Upper lobe of left lung (tissue), 6 donors: Measurements from ENCODE around the gene ERICH4. TPM values are rescaled to one million over a fixed set of nuclear protein-coding genes. Genes with fewer than 3 reads are reported as not detected.

ENCODE experiments used
- ATAC-seq, 2 donors: fragments of 200-7000 bp; cut with Tn5 transposase; one replicate each; pipeline ENCODE4 v1.9.1; 2022; ENCODE audit warnings: mild to moderate bottlenecking in 2 of 2, moderate library complexity in 2 of 2; ENCODE audit not compliant: low FRiP score in 2 of 2
- DNase-seq, 2 donors: peaks; one replicate each; pipeline ENCODE4 v3.0.0-alpha.2; 2019 to 2020
- H3K27ac ChIP-seq, 4 donors: fragments of 200-600 bp; sonication (generic); one replicate each; pipeline ENCODE4 v1.5.1; 2016 to 2019
- H3K27me3 ChIP-seq, 4 donors: fragments of 200-600 bp; sonication (generic); one replicate each; pipeline ENCODE4 v1.5.1; 2017 to 2019
- H3K36me3 ChIP-seq, 4 donors: fragments of 200-600 bp; sonication (generic); one replicate each; pipeline ENCODE4 v1.5.1; 2016 to 2019
- H3K4me1 ChIP-seq, 4 donors: fragments of 200-600 bp; sonication (generic); one replicate each; pipeline ENCODE4 v1.5.1; 2018 to 2019
- H3K4me3 ChIP-seq, 4 donors: fragments of 200-600 bp; sonication (generic); one replicate each; pipeline ENCODE4 v1.5.1; 2017 to 2019; ENCODE audit warnings: mild to moderate bottlenecking in 2 of 4, moderate library complexity in 1 of 4
- H3K9me3 ChIP-seq, 4 donors: fragments of 200-600 bp; sonication (generic); one replicate each; pipeline ENCODE4 v1.5.1; 2018 to 2019
- EP300 ChIP-seq, 4 donors: sonication (generic); formaldehyde crosslinking; IDR thresholded peaks; one replicate each; pipeline ENCODE4 v1.5.1; 2017; ENCODE audit warnings: antibody characterized with exemption in 4 of 4, control low read depth in 2 of 4
- POLR2A ChIP-seq, 4 donors: fragments of 450-650 bp; IDR thresholded peaks; one replicate each; pipeline ENCODE4 v1.5.1; 2016 to 2017; ENCODE audit warnings: antibody characterized with exemption in 4 of 4, mild to moderate bottlenecking in 2 of 4
- POLR2AphosphoS5 ChIP-seq, 2 donors: sonication (generic); formaldehyde crosslinking; IDR thresholded peaks; one replicate each; pipeline ENCODE4 v1.5.1; 2017; ENCODE audit warnings: antibody characterized with exemption in 2 of 2
- WGBS, 2 donors: methylation state at CpG; one replicate each; pipeline ENCODE4 v1.1.5; 2017 to 2018; 5-methylcytosine and 5-hydroxymethylcytosine counted together
- total RNA-seq, 6 donors: library from RNA; depleted of rRNA in 4 of 6; stranded (reverse); fragments of >200 nt in 4 of 6; gene quantifications; one replicate each; pipeline versions ENCODE4 v1.1.0 to v1.2.1, GENCODE V29; 2016 to 2021
- TF ChIP-seq, protein P1 (sequence below), 6 experiments: fragments of 450-650 bp in 4 of 6; fragments of 200-600 bp in 2 of 6; sonication (generic) in 2 of 6; IDR thresholded peaks; one replicate each; pipeline ENCODE4 v1.5.1; 2016 to 2019; ENCODE audit warnings: antibody characterized with exemption in 6 of 6
- donor health status: DM: no; HTN: no; CAD: no; lungs with moderate emphysema.
- donor health status: DM: no; HTN: yes; CAD: no; lungs with severe emphysema.

The ERICH4 gene
- total RNA-seq, 6 donors from 2014 or later: not detected

DNA sequence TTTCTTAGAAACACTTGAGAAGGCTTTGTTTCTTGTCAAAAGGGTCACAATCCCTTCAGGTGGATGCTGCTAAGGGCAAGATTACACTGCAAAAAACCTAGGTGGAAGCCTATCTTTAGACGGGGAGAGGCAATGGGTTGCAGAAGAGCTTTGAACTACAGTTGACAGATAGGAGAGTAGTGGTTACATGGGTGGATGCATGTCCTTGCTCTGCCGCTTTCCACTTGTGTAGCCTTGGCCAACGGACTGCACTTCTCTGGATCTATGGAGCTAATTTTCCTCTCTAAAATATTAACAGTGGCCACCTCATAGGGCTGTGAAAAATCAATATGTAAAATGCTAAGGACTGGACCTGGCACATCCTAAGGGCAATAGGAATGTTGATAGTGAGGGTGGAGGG lies 44.4 kb upstream of the ERICH4 start:
- ATAC-seq (no peak), DNase-seq (no peak)
- H3K4me1 ChIP-seq: peaks cover 27 to 52% (median 32%) of the 10 kb centered on the region in 4 donors
- H3K27me3 ChIP-seq: no peaks in the 10 kb centered on the region
- H3K27ac ChIP-seq: peak overlapping the region in 1 of 4 donors; percentile 94
- H3K4me3 ChIP-seq: peak overlapping the region in 3 of 4 donors; percentile 95 to 100 (median 99)
- H3K9me3 ChIP-seq: no peaks in the 10 kb centered on the region
- peaks cover 0 to 14% (median 2%) of the 10 kb centered on the region in 4 donors for H3K36me3 ChIP-seq
- 49 to 62% methylated on average over 3 of the region's 3 CpGs for WGBS, 2 donors
- TF ChIP-seq EP300 (IDR thresholded peaks at IDR 0.05) (no peak), POLR2AphosphoS5 (IDR thresholded peaks at IDR 0.05) (no peak), POLR2A (IDR thresholded peaks at IDR 0.05) (no peak)
- TF ChIP-seq, protein P1, sequence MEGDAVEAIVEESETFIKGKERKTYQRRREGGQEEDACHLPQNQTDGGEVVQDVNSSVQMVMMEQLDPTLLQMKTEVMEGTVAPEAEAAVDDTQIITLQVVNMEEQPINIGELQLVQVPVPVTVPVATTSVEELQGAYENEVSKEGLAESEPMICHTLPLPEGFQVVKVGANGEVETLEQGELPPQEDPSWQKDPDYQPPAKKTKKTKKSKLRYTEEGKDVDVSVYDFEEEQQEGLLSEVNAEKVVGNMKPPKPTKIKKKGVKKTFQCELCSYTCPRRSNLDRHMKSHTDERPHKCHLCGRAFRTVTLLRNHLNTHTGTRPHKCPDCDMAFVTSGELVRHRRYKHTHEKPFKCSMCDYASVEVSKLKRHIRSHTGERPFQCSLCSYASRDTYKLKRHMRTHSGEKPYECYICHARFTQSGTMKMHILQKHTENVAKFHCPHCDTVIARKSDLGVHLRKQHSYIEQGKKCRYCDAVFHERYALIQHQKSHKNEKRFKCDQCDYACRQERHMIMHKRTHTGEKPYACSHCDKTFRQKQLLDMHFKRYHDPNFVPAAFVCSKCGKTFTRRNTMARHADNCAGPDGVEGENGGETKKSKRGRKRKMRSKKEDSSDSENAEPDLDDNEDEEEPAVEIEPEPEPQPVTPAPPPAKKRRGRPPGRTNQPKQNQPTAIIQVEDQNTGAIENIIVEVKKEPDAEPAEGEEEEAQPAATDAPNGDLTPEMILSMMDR (IDR thresholded peaks at IDR 0.05): no peak

DNA sequence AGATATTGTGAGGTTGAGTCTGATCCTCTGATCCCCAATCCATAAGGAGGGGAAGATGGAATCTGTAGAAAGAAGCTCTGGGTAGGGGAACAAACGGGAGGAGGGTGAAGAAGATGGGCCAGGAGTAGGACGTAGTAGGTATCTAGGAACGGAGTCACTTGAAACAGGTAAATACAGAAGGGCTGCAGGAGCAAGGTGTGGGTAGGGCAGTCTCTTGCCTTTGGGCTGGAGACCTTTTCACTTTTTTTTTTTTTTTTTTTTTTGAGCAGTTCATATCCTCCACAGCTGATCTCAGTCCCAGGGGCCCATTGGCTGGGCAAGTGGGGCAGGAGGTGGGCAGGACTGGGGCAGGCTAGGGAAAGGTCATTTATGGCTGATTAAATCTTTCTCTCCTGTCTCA lies 43.9 kb upstream of the ERICH4 start:
- DNase-seq: no peak
- Histone ChIP-seq H3K27ac (no peak overlapping the region), H3K4me1 (peaks cover 27 to 52% (median 32%) of the 10 kb centered on the region in 4 donors), H3K36me3 (peaks cover 0 to 14% (median 2%) of the 10 kb centered on the region in 4 donors), H3K9me3 (no peaks in the 10 kb centered on the region), H3K4me3 (peak overlapping the region in 3 of 4 donors; percentile 95 to 100 (median 99)), H3K27me3 (no peaks in the 10 kb centered on the region)
- ATAC-seq: no peak
- 73 to 91% methylated on average over 3 of the region's 3 CpGs for WGBS, 2 donors
- no peak for TF ChIP-seq POLR2AphosphoS5 (IDR thresholded peaks at IDR 0.05)
- TF ChIP-seq EP300 (IDR thresholded peaks at IDR 0.05): no peak
- TF ChIP-seq POLR2A (IDR thresholded peaks at IDR 0.05): no peak
- TF ChIP-seq, protein P1 (IDR thresholded peaks at IDR 0.05): no peak

DNA sequence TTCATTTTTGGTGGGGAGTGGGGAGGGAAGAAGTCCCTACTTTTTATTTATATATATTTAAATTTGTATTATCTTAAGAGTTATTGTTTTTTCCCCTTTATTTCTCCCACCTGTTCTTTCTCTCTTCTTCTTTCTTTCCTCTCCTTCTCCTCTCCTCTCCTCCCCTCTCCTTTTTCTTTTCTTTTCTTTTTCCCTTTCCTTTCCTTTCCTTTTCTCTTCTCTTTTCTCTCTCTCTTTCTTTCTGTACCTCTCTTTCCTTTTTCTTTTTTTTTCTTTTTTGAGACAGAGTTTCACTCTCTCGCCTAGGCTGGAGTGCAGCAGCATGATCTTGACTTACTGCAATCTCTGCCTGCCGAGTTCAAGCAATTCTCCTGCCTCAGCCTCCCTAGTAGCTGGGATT lies 43.4 kb upstream of the ERICH4 start:
- ATAC-seq (no peak), DNase-seq (no peak)
- no peak overlapping the region for H3K4me3 ChIP-seq
- TF ChIP-seq POLR2AphosphoS5 (IDR thresholded peaks at IDR 0.05): no peak
- no peak for TF ChIP-seq EP300 (IDR thresholded peaks at IDR 0.05)
- TF ChIP-seq POLR2A (IDR thresholded peaks at IDR 0.05): no peak
- TF ChIP-seq, protein P1 (IDR thresholded peaks at IDR 0.05): no peak
- no peaks in the 10 kb centered on the region for H3K9me3 ChIP-seq
- H3K27ac ChIP-seq: no peak overlapping the region
- H3K27me3 ChIP-seq: no peaks in the 10 kb centered on the region
- H3K36me3 ChIP-seq: peaks cover 0 to 14% (median 2%) of the 10 kb centered on the region in 4 donors
- WGBS, 2 donors: 91 to 97% methylated on average over 2 of the region's 2 CpGs
- peaks cover 27 to 52% (median 32%) of the 10 kb centered on the region in 4 donors for H3K4me1 ChIP-seq

DNA sequence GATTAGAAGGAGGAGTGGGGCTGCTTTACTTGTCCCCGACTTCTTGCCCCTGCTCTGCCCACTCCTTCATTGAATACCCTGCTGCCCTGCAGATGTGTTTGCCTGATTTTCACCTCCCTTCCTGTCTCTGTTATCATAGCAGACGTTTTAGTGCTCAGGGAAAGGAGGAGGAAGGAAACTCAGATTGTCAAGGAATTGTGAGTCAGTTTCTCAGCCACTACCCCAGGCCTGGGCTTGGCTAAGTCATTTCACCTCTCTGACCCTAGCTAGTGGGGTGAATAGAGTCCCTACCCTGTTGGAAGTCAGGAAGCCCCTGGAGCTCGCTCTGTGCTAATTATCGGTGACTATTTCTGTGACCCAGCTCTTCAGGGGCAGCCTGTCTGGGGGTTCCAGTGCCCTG lies 41.5 kb upstream of the ERICH4 start:
- Histone ChIP-seq H3K27me3 (no peaks in the 10 kb centered on the region), H3K27ac (peak overlapping the region in 2 of 4 donors; percentile 36 to 63), H3K9me3 (no peaks in the 10 kb centered on the region), H3K36me3 (peaks cover 0 to 14% (median 2%) of the 10 kb centered on the region in 4 donors), H3K4me3 (no peak overlapping the region), H3K4me1 (peaks cover 37 to 65% (median 44%) of the 10 kb centered on the region in 4 donors)
- no peak for ATAC-seq
- WGBS, 2 donors: 59 to 67% methylated on average over 4 of the region's 4 CpGs
- no peak for TF ChIP-seq EP300 (IDR thresholded peaks at IDR 0.05)
- no peak for TF ChIP-seq POLR2AphosphoS5 (IDR thresholded peaks at IDR 0.05)
- TF ChIP-seq, protein P1 (IDR thresholded peaks at IDR 0.05): no peak
- no peak for TF ChIP-seq POLR2A (IDR thresholded peaks at IDR 0.05)
- DNase-seq: no peak

DNA sequence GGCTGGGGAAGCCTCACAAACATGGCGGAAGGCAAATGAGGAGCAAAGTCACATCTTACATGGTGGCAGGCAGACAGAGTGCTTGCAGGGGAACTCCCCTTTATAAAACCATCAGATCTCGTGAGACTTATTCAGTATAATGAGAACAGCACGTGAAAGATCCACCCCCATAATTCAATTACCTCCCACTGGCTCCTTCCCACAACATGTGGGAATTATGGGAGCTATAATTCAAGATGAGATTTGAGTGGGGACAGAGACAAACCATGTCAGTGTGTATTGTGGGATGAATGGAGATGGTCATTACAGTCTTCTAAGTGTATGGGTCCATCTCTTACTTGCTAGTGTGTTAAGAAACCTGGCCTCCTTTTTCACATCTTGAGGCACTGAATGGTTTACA lies 40.9 kb upstream of the ERICH4 start:
- no peak for TF ChIP-seq POLR2AphosphoS5 (IDR thresholded peaks at IDR 0.05)
- no peak overlapping the region for H3K4me3 ChIP-seq
- peaks cover 37 to 65% (median 47%) of the 10 kb centered on the region in 4 donors for H3K4me1 ChIP-seq
- ATAC-seq: no peak
- H3K27me3 ChIP-seq: no peaks in the 10 kb centered on the region
- H3K27ac ChIP-seq: peak overlapping the region in 2 of 4 donors; percentile 36 to 63
- H3K36me3 ChIP-seq: peaks cover 0 to 14% (median 2%) of the 10 kb centered on the region in 4 donors
- 87 to 91% methylated on average over 3 of the region's 3 CpGs for WGBS, 2 donors
- DNase-seq: no peak
- no peaks in the 10 kb centered on the region for H3K9me3 ChIP-seq
